ENCODE results near the gene SERPINA7. TPM values are rescaled to one million over a fixed set of nuclear protein-coding genes. Genes with fewer than 3 reads are reported as not detected.
"Not testable (repeated sequence)": the region's sequence is repeated elsewhere in the genome, so short reads cannot be mapped to it uniquely, and the experiment has no call there.

SERPINA7 gene
- total and polyA plus RNA-seq, 7 donors: not detected

DNA sequence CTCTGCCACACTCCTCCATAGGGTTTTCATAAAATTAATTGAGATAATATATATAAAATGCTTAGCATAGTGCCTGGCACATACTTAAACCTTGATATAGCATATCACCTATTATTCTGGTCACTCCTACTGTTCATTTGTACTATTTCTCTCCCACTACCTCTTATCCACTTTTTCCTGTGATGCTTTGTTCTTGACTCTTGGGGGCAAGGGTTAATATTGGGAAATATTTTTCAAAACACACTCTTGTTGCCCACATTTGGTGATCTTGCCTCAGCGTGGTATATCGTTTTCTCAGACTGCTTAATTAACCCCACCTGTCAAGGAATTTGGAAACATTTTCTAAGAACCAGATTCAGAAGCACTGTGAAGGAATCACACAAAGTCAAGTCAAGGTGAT lies 16.3 kb downstream of the SERPINA7 start:
- no peaks in the 10 kb centered on the region for H3K4me1 ChIP-seq
- H3K27me3 ChIP-seq: no peaks in the 10 kb centered on the region
- no peaks in the 10 kb centered on the region for H3K9me3 ChIP-seq
- intact Hi-C loops (cut with DNase I): no loop called here
- WGBS, 2 donors: 94 to 96% methylated on average over 2 of the region's 2 CpGs
- TF ChIP-seq EP300 (IDR thresholded peaks at IDR 0.05): no peak
- no peak for TF ChIP-seq POLR2AphosphoS5 (IDR thresholded peaks at IDR 0.05)
- no peak for TF ChIP-seq POLR2A (IDR thresholded peaks at IDR 0.05)
- TF ChIP-seq, protein P1, sequence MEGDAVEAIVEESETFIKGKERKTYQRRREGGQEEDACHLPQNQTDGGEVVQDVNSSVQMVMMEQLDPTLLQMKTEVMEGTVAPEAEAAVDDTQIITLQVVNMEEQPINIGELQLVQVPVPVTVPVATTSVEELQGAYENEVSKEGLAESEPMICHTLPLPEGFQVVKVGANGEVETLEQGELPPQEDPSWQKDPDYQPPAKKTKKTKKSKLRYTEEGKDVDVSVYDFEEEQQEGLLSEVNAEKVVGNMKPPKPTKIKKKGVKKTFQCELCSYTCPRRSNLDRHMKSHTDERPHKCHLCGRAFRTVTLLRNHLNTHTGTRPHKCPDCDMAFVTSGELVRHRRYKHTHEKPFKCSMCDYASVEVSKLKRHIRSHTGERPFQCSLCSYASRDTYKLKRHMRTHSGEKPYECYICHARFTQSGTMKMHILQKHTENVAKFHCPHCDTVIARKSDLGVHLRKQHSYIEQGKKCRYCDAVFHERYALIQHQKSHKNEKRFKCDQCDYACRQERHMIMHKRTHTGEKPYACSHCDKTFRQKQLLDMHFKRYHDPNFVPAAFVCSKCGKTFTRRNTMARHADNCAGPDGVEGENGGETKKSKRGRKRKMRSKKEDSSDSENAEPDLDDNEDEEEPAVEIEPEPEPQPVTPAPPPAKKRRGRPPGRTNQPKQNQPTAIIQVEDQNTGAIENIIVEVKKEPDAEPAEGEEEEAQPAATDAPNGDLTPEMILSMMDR (IDR thresholded peaks at IDR 0.05): no peak
- DNase-seq: no peak
- H3K27ac ChIP-seq: no peak overlapping the region
- no peak overlapping the region for H3K4me3 ChIP-seq
- H3K36me3 ChIP-seq: no peaks in the 10 kb centered on the region

DNA sequence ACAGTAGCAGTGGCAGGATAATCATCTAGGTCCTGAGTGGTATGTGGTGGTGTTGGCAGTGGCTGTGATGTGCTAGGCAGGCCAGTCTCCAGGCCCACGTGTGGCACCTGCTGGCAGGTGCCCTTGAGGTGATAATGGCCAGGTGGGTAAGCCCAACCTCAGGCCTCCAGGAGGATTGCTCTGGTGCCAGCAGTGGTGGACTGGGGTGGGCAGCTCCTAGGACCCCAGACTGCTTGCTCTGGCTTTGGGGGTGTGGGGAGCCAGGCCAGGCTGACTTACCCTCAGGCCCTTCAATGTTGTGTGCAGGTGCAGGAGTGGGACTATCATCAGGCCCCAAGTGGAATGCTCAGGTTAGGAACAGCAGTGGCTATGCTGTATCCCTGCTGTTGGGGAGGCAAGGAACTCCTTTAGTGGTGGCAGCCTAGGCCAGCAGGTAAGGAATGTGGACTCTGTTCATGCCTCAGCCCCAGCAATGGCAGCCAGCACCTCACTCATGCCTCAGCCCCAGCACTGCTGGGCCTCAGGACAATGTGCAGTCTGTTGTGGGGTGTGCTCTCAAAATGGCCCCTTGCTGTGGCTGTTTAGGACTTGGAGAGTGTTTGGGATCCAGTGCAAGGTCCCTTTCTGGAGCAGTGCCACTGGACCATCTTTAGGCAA lies 24.3 kb downstream of the SERPINA7 start:
- Histone ChIP-seq H3K27me3 (no peaks in the 10 kb centered on the region), H3K4me3 (no peak overlapping the region), H3K4me1 (no peaks in the 10 kb centered on the region), H3K27ac (no peak overlapping the region), H3K36me3 (no peaks in the 10 kb centered on the region), H3K9me3 (no peaks in the 10 kb centered on the region)
- DNase-seq: no peak
- intact Hi-C loops (cut with DNase I): no loop called here
- WGBS, 2 donors: 81 to 82% methylated on average over 1 of the region's 1 CpG
- TF ChIP-seq EP300 (IDR thresholded peaks at IDR 0.05) (no peak), POLR2AphosphoS5 (IDR thresholded peaks at IDR 0.05) (no peak), POLR2A (IDR thresholded peaks at IDR 0.05) (no peak)
- TF ChIP-seq, protein P1 (IDR thresholded peaks at IDR 0.05): no peak

DNA sequence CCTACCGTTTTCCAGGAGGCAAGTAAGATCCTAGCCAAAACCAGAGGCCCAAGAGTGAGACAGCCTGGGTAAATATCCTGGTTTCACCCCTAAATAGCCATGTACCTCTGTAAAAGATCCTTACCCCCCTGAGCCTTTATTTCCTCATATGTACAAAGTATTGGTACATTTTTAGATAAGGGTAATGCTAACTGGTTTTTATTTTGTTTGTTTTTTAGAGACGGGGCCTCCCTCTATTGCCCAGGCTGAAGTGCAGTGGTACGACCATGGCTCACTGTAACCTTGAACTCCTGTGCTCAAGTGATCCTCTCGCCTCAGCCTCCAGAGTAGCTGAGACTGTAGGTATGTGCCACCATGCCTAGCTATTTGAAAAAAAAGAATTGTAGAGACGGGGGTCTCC lies 29.4 kb downstream of the SERPINA7 start:
- Histone ChIP-seq H3K27ac (no peak overlapping the region), H3K4me1 (no peaks in the 10 kb centered on the region), H3K36me3 (no peaks in the 10 kb centered on the region), H3K9me3 (no peaks in the 10 kb centered on the region), H3K4me3 (no peak overlapping the region), H3K27me3 (no peaks in the 10 kb centered on the region)
- DNase-seq: no peak
- TF ChIP-seq, protein P1 (IDR thresholded peaks at IDR 0.05): no peak
- no peak for TF ChIP-seq POLR2A (IDR thresholded peaks at IDR 0.05)
- TF ChIP-seq POLR2AphosphoS5 (IDR thresholded peaks at IDR 0.05): no peak
- no peak for TF ChIP-seq EP300 (IDR thresholded peaks at IDR 0.05)
- intact Hi-C loops (cut with DNase I): no loop called here
- 58 to 81% methylated on average over 5 of the region's 5 CpGs for WGBS, 2 donors

DNA sequence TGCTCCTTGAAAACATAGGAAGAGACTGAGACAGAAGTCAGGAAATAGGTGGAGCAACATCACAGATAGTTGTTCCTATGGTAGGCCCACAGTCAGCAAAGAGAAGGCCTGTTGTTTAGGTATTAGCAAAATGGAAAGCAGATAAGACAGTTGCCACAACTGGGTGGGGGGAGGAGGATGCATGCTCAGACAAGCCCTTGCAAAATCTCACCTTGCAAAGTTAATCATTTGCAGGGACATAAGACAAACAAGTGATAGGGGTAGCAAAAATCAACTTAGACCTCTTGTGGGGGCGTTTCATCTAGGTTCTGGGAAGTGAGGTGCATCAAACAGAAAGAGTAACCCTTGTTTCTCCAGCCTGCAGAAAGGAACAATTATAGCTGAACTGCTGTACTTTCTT lies 30.7 kb downstream of the SERPINA7 start:
- H3K36me3 ChIP-seq: no peaks in the 10 kb centered on the region
- no peaks in the 10 kb centered on the region for H3K9me3 ChIP-seq
- no peak for DNase-seq
- no peak overlapping the region for H3K4me3 ChIP-seq
- TF ChIP-seq POLR2A (IDR thresholded peaks at IDR 0.05): no peak
- no peak for TF ChIP-seq EP300 (IDR thresholded peaks at IDR 0.05)
- no peaks in the 10 kb centered on the region for H3K27me3 ChIP-seq
- H3K27ac ChIP-seq: no peak overlapping the region
- 12 to 32% methylated on average over 1 of the region's 1 CpG for WGBS, 2 donors
- intact Hi-C loops (cut with DNase I): no loop called here
- no peaks in the 10 kb centered on the region for H3K4me1 ChIP-seq

DNA sequence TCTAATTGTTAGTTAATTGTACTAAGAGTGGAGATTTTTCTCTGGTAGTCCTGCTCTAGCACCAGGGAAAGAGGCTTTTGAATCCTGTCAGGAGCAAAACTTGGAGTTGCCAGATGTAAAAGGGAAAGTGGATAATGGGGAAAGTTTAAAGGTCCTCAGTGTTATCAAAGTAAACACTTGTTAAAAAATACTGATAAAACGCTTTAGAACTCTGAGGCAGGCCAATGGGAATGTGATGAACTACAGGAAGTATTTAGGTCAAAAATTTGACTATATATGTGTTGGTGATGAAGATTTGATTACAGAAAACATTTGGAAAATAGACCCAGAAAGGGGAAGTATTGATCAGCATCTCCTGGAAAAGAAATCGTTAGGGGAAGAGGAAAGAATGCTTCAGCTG lies 32.8 kb downstream of the SERPINA7 start:
- TF ChIP-seq, protein P1 (IDR thresholded peaks at IDR 0.05): no peak
- no peak for TF ChIP-seq POLR2AphosphoS5 (IDR thresholded peaks at IDR 0.05)
- no peak for TF ChIP-seq EP300 (IDR thresholded peaks at IDR 0.05)
- TF ChIP-seq POLR2A (IDR thresholded peaks at IDR 0.05): no peak
- Histone ChIP-seq H3K27me3 (no peaks in the 10 kb centered on the region), H3K27ac (no peak overlapping the region), H3K36me3 (no peaks in the 10 kb centered on the region), H3K4me3 (no peak overlapping the region), H3K4me1 (no peaks in the 10 kb centered on the region), H3K9me3 (no peaks in the 10 kb centered on the region)
- 14 to 54% methylated on average over 2 of the region's 2 CpGs for WGBS, 2 donors
- DNase-seq: no peak
- intact Hi-C loops (cut with DNase I): no loop called here

DNA sequence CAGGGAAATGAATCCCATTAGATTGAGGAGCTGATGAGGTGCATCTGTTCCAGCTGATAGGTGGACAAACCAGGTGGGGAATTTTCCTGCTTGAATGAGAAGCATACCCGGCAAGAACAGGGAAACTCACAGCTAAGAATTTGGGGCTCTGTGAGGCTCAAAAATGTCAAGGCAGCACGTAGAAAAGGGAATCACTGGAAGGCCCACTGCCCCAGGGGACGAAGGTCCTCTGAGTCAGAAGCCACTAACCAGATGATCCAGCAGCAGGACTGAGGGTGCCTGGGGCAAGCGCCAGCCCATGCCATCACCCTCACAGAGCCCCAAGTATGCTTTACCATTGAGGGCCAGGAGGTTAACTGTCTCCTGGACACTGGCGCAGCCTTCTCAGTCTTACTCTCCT lies 37.9 kb downstream of the SERPINA7 start:
- H3K4me1 ChIP-seq; H3K4me3 ChIP-seq; H3K9me3 ChIP-seq; H3K27me3 ChIP-seq; intact Hi-C loops (cut with DNase I); DNase-seq; H3K36me3 ChIP-seq; H3K27ac ChIP-seq: not testable (repeated sequence)
- 84 to 85% methylated on average over 5 of the region's 5 CpGs for WGBS, 2 donors
